ENCODE measurements around the gene SSH3. TPM values are rescaled to one million over a fixed set of nuclear protein-coding genes. Genes with fewer than 3 reads are reported as not detected.
"Not testable (repeated sequence)": the region's sequence is repeated elsewhere in the genome, so short reads cannot be mapped to it uniquely, and the experiment has no call there.

Gene SSH3
- total and polyA plus RNA-seq, 5 donors from 2014 or later: 2.3 to 24.4 (median 3.7) TPM

- Mint-ChIP-seq H3K4me3 (peak overlapping the region in 1 of 4 donors; percentile 44), H3K27ac (no peak overlapping the region), H3K27me3 (peaks cover 9% of the 10 kb centered on the region), H3K36me3 (peaks cover 11% of the 10 kb centered on the region), H3K9me3 (peaks cover 0 to 2% (median 0%) of the 10 kb centered on the region in 7 donors), H3K4me1 (peaks cover 6 to 50% (median 29%) of the 10 kb centered on the region in 4 donors)
- H3K4me3 ChIP-seq (ENCODE audit: low read depth, low read length): no peak overlapping the region
- H3K27ac ChIP-seq (ENCODE audit: insufficient read depth, low read length, poor library complexity, severe bottlenecking): no peak overlapping the region
- H3K9me3 ChIP-seq (ENCODE audit: control insufficient read depth in 2 of 2, low read length in 2 of 2): no peaks in the 10 kb centered on the region
- H3K4me1 ChIP-seq (ENCODE audit: control insufficient read depth, insufficient read depth, low read length, poor library complexity, severe bottlenecking): peaks cover 21% of the 10 kb centered on the region
- ATAC-seq (ENCODE audit: low read depth in 2 of 2) (no peak), DNase-seq (no peak)
- peaks cover 2% of the 10 kb centered on the region for H3K27me3 ChIP-seq (ENCODE audit: control insufficient read depth, insufficient read depth, low read length)
- H3K36me3 ChIP-seq (ENCODE audit: control insufficient read depth, insufficient read depth, low read length): peaks cover 16% of the 10 kb centered on the region
These were observed 42.9 kb upstream of the SSH3 start for GRCh38 chr11:67260406-67260805.

DNA sequence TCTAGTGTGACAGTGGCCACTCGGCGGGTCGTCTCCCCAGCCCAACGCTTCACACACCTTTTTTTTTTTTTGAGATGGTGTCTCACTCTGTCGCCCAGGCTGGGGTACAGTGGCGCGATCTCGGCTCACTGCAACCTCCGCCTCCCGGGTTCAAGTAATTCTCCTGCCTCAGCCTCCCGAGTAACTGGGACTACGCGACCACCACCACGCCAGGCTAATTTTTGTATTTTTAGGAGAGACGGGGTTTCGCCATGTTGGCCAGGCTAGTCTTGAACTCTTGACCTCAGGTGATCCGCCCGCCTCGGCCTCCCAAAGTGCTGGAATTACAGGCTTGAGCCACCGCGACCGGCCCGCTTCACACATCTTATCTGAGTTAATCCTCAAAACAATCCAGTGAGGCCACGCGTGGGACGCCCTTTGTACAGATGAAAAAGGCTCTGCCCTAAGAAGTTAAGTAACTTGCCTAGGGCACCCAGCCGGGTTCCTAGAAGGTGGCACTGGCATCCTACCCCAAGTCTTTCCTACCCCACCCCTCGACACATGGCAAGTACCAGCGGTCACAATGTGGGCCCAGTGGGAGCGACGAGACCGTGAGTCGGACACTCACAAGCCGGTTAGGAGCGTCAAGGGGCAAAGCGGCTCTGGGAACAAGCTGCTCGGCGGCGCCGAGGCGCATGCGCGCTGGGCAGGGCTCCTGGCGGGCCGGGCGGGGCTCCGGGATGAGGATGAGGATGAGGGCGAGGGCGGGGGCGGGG, 42.3 kb upstream of the SSH3 start:
- H3K9me3 ChIP-seq (ENCODE audit: control insufficient read depth in 2 of 2, low read length in 2 of 2); H3K36me3 ChIP-seq (ENCODE audit: control insufficient read depth, insufficient read depth, low read length); H3K9me3 Mint-ChIP-seq; H3K4me3 ChIP-seq (ENCODE audit: low read depth, low read length); H3K27me3 ChIP-seq (ENCODE audit: control insufficient read depth, insufficient read depth, low read length); H3K36me3 Mint-ChIP-seq; H3K27ac ChIP-seq (ENCODE audit: insufficient read depth, low read length, poor library complexity, severe bottlenecking); ATAC-seq (ENCODE audit: low read depth in 2 of 2); H3K27me3 Mint-ChIP-seq: not testable (repeated sequence)
- Mint-ChIP-seq H3K27ac (peak overlapping the region in 1 of 3 donors; percentile 20), H3K4me1 (peaks cover 6 to 50% (median 30%) of the 10 kb centered on the region in 4 donors), H3K4me3 (peak overlapping the region in 2 of 4 donors; percentile 56 to 68)
- peaks cover 26% of the 10 kb centered on the region for H3K4me1 ChIP-seq (ENCODE audit: control insufficient read depth, insufficient read depth, low read length, poor library complexity, severe bottlenecking)
- DNase-seq: peak in 1 of 3 donors; percentile 48

- peak overlapping the region in 1 of 4 donors; percentile 84 for H3K4me3 Mint-ChIP-seq
These were observed 41.7 kb upstream of the SSH3 start for GRCh38 chr11:67261640-67261945.

GRCh38 chr11:67261946-67262681, 41.2 kb upstream of the SSH3 start:
- H3K27ac ChIP-seq (ENCODE audit: insufficient read depth, low read length, poor library complexity, severe bottlenecking): no peak overlapping the region
- H3K27me3 Mint-ChIP-seq: peaks cover 9% of the 10 kb centered on the region
- H3K9me3 Mint-ChIP-seq: peaks cover 0 to 3% (median 0%) of the 10 kb centered on the region in 7 donors
- H3K9me3 ChIP-seq (ENCODE audit: control insufficient read depth in 2 of 2, low read length in 2 of 2): no peaks in the 10 kb centered on the region
- no peak for DNase-seq
- peak overlapping the region; percentile 38 to 84 (median 73) for H3K4me3 Mint-ChIP-seq
- ATAC-seq (ENCODE audit: low read depth in 2 of 2): no peak
- peak overlapping the region; percentile 53 for H3K4me3 ChIP-seq (ENCODE audit: low read depth, low read length)
- peaks cover 6 to 51% (median 30%) of the 10 kb centered on the region in 4 donors for H3K4me1 Mint-ChIP-seq
- peak overlapping the region in 2 of 3 donors; percentile 60 to 84 for H3K27ac Mint-ChIP-seq
- H3K27me3 ChIP-seq (ENCODE audit: control insufficient read depth, insufficient read depth, low read length): peaks cover 2% of the 10 kb centered on the region
- peaks cover 26% of the 10 kb centered on the region for H3K4me1 ChIP-seq (ENCODE audit: control insufficient read depth, insufficient read depth, low read length, poor library complexity, severe bottlenecking)
- peaks cover under 1% of the 10 kb centered on the region for H3K36me3 ChIP-seq (ENCODE audit: control insufficient read depth, insufficient read depth, low read length)
- peaks cover 2% of the 10 kb centered on the region for H3K36me3 Mint-ChIP-seq

More at GRCh38 chr11:67261640-67261945, 41.7 kb upstream of the SSH3 start:
- Histone ChIP-seq H3K4me1 (ENCODE audit: control insufficient read depth, insufficient read depth, low read length, poor library complexity, severe bottlenecking) (peaks cover 26% of the 10 kb centered on the region), H3K27ac (ENCODE audit: insufficient read depth, low read length, poor library complexity, severe bottlenecking) (no peak overlapping the region), H3K4me3 (ENCODE audit: low read depth, low read length) (no peak overlapping the region), H3K9me3 (ENCODE audit: control insufficient read depth in 2 of 2, low read length in 2 of 2) (no peaks in the 10 kb centered on the region), H3K27me3 (ENCODE audit: control insufficient read depth, insufficient read depth, low read length) (peaks cover 2% of the 10 kb centered on the region), H3K36me3 (ENCODE audit: control insufficient read depth, insufficient read depth, low read length) (peaks cover 5% of the 10 kb centered on the region)
- DNase-seq (no peak), ATAC-seq (ENCODE audit: low read depth in 2 of 2) (no peak)
- peaks cover 6 to 51% (median 30%) of the 10 kb centered on the region in 4 donors for H3K4me1 Mint-ChIP-seq
- H3K27me3 Mint-ChIP-seq: peaks cover 9% of the 10 kb centered on the region
- peaks cover 0 to 3% (median 0%) of the 10 kb centered on the region in 7 donors for H3K9me3 Mint-ChIP-seq
- H3K27ac Mint-ChIP-seq: peak overlapping the region in 1 of 3 donors; percentile 60
- H3K36me3 Mint-ChIP-seq: peaks cover 6% of the 10 kb centered on the region

- DNase-seq (peak; percentile 64 to 82 (median 71)), ATAC-seq (ENCODE audit: low read depth in 2 of 2) (peak; percentile 47 to 51)
- H3K9me3 ChIP-seq (ENCODE audit: control insufficient read depth in 2 of 2, low read length in 2 of 2): no peaks in the 10 kb centered on the region
- no peak overlapping the region for H3K27ac ChIP-seq (ENCODE audit: insufficient read depth, low read length, poor library complexity, severe bottlenecking)
- Mint-ChIP-seq H3K27ac (peak overlapping the region in 2 of 3 donors; percentile 48 to 81), H3K36me3 (peaks cover 9% of the 10 kb centered on the region), H3K4me1 (peaks cover 9 to 55% (median 35%) of the 10 kb centered on the region in 4 donors), H3K9me3 (peaks cover 0 to 3% (median 0%) of the 10 kb centered on the region in 7 donors), H3K27me3 (peaks cover 11% of the 10 kb centered on the region), H3K4me3 (peak overlapping the region; percentile 38 to 84 (median 73))
- peaks cover 2% of the 10 kb centered on the region for H3K27me3 ChIP-seq (ENCODE audit: control insufficient read depth, insufficient read depth, low read length)
- H3K4me3 ChIP-seq (ENCODE audit: low read depth, low read length): peak overlapping the region; percentile 53
- H3K36me3 ChIP-seq (ENCODE audit: control insufficient read depth, insufficient read depth, low read length): no peaks in the 10 kb centered on the region
- H3K4me1 ChIP-seq (ENCODE audit: control insufficient read depth, insufficient read depth, low read length, poor library complexity, severe bottlenecking): peaks cover 34% of the 10 kb centered on the region
These were observed 40.3 kb upstream of the SSH3 start for GRCh38 chr11:67262731-67263675.

DNA sequence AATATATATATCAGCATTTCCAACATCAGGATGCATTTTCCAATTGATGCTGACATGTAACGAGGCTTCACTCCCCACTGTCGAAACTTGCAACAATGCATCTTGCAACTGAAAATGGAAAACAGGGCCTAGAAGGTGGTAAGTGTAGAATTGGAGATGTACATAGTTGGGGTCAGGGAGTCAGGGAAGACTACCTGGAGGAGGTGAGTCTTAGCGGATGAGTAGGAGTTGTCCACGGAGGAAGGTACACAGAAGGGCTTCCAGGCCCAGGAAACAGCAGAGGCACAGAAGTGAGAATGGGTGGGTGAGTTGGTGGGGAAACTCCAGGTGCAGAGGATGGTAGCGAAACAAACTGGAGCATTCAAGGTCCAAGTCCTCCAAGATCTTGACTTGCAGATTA, 39.1 kb upstream of the SSH3 start:
- Histone ChIP-seq H3K4me3 (ENCODE audit: low read depth, low read length) (no peak overlapping the region), H3K4me1 (ENCODE audit: control insufficient read depth, insufficient read depth, low read length, poor library complexity, severe bottlenecking) (peaks cover 47% of the 10 kb centered on the region), H3K27ac (ENCODE audit: insufficient read depth, low read length, poor library complexity, severe bottlenecking) (no peak overlapping the region), H3K27me3 (ENCODE audit: control insufficient read depth, insufficient read depth, low read length) (peaks cover 2% of the 10 kb centered on the region), H3K36me3 (ENCODE audit: control insufficient read depth, insufficient read depth, low read length) (peaks cover 2% of the 10 kb centered on the region), H3K9me3 (ENCODE audit: control insufficient read depth in 2 of 2, low read length in 2 of 2) (no peaks in the 10 kb centered on the region)
- Mint-ChIP-seq H3K4me1 (peaks cover 12 to 64% (median 44%) of the 10 kb centered on the region in 4 donors), H3K4me3 (peak overlapping the region; percentile 70 to 95 (median 90)), H3K27me3 (peaks cover 14% of the 10 kb centered on the region), H3K27ac (peak overlapping the region; percentile 6 to 91 (median 86)), H3K36me3 (peaks cover 12% of the 10 kb centered on the region), H3K9me3 (peaks cover 0 to 3% (median 0%) of the 10 kb centered on the region in 7 donors)
- DNase-seq: no peak
- ATAC-seq (ENCODE audit: low read depth in 2 of 2): no peak
